ENCODE measurements around the gene FGG.

The FGG gene

DNA sequence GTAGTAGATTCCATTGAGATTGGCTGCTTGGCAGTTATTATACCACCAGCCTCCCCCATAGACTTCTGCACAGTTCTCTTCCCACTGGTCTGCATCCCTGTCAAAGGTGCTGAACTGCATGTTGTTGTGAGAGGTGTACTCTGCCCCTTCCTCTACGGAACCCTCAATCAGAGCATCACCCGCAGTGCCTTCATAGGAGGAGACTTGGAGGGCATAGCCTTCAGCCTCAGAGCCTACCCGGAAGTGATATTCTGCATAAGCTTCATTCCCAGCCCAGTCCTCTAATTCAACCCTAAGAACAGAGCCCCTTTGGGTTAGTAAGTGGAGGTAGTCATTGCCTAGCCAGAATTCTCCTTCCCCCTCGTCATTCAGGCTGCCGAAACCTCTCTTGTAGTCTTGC, 28.2 kb downstream of the FGG start:
- DNase-seq = no peak

GRCh38 chr4:154583677-154584076, 28.8 kb downstream of the FGG start:
- DNase-seq = no peak

DNA sequence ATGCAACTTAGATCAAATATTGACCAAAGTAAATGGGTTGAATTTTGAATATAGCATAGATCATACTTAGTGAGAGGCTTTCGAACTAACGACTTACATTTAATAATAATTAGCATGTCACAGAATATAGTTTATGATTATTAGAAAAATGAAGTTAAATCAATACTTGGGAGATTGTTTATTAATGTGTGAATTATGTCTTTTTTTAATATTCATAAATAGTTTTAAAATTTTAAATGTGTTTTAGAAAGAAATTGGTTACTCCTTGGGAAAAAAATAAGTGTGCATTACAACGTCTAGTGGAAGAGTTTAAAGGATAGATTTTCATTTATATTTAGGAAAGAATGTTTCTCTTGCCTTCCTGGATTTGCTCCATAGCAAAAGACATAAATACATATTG, 29.2 kb downstream of the FGG start:
- DNase-seq = no peak

- no peak for DNase-seq
These were observed 29.7 kb downstream of the FGG start for GRCh38 chr4:154582723-154583122.

GRCh38 chr4:154579927-154580326, 32.5 kb downstream of the FGG start:
- DNase-seq = no peak

- DNase-seq = no peak
These were observed 33.5 kb downstream of the FGG start for GRCh38 chr4:154578919-154579318.

DNA sequence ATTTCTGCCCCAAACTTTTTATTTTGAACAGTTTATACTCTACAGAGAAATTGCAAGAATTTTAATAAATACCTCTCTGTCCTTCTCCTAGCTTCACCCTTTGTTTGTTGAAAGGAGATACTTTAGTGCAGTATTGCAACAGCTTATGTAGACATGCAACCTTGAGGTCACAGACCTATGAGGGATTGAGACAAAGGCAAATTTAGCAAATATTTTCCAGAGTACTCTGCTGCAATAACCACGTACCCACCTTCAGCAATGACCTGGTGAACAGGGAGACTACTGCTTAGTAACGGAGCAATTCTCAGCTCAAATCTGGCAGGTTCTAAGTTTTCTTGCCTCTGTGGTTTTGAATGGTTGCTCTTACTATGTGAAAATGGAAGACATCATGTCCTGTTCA, 35.1 kb downstream of the FGG start:
- no peak for DNase-seq

DNA sequence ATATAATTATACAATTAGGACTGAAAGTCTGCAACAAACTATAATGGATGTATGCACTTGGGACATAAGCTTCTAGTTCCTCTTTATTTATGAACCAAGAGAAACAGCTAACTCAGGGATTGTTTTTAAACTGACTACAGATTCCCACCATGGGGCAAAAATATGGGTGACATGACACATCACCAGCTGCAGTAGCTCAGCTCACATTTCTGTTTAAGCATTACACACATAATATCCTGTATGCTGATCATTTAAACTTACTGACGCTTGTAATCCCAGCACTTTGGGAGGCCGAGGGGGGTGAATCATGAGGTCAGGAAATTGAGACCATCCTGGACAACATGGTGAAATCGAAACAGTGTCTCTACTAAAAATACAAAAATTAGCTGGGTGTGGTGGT, 38.1 kb downstream of the FGG start:
- no peak for DNase-seq

GRCh38 chr4:154573190-154573870, 39.1 kb downstream of the FGG start:
- DNase-seq = no peak

DNA sequence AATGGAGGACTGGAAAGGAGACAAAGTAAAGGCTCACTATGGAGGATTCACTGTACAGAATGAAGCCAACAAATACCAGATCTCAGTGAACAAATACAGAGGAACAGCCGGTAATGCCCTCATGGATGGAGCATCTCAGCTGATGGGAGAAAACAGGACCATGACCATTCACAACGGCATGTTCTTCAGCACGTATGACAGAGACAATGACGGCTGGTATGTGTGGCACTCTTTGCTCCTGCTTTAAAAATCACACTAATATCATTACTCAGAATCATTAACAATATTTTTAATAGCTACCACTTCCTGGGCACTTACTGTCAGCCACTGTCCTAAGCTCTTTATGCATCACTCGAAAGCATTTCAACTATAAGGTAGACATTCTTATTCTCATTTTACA, 42.9 kb downstream of the FGG start:
- DNase-seq = no peak

DNA sequence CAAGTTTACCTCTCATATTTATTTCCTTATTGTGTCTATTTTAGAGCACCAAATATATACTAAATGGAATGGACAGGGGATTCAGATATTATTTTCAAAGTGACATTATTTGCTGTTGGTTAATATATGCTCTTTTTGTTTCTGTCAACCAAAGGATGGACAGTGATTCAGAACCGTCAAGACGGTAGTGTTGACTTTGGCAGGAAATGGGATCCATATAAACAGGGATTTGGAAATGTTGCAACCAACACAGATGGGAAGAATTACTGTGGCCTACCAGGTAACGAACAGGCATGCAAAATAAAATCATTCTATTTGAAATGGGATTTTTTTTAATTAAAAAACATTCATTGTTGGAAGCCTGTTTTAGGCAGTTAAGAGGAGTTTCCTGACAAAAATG, 43.4 kb downstream of the FGG start:
- DNase-seq = no peak

DNA sequence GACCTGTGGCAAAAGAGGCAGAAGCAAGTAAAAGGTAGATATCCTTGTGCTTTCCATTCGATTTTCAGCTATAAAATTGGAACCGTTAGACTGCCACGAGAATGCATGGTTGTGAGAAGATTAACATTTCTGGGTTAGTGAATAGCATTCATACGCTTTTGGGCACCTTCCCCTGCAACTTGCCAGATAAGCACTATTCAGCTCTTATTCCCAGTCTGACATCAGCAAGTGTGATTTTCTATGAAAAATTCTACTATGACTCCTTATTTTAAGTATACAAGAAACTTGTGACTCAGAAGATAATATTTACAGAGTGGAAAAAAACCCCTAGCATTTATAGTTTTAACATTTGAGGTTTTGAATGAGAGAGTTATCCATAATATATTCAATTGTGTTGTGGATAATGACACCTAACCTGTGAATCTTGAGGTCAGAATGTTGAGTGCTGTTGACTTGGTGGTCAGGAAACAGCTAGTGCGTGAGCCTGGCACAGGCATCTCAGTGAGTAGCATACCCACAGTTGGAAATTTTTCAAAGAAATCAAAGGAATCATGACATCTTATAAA, 45.7 kb downstream of the FGG start:
- DNase-seq = no peak

- no peak for DNase-seq
These were observed 46.8 kb downstream of the FGG start for GRCh38 chr4:154565704-154566103.

- DNase-seq = no peak
These were observed 48.1 kb downstream of the FGG start for GRCh38 chr4:154564311-154564710.

DNA sequence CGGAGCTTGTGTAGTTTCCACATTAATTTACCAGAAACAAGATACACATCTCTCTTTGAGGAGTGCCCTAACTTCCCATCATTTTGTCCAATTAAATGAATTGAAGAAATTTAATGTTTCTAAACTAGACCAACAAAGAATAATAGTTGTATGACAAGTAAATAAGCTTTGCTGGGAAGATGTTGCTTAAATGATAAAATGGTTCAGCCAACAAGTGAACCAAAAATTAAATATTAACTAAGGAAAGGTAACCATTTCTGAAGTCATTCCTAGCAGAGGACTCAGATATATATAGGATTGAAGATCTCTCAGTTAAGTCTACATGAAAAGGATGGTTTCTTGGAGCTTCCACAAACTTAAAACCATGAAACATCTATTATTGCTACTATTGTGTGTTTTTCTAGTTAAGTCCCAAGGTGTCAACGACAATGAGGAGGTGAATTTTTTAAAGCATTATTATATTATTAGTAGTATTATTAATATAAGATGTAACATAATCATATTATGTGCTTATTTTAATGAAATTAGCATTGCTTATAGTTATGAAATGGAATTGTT, 49.7 kb downstream of the FGG start, which contains the start of gene FGB:
FGB (plus strand) TSS at position 315 of the 558 bp plus-strand sequence; CDS start at position 323, 8 bp downstream.
- no peak for DNase-seq

DNA sequence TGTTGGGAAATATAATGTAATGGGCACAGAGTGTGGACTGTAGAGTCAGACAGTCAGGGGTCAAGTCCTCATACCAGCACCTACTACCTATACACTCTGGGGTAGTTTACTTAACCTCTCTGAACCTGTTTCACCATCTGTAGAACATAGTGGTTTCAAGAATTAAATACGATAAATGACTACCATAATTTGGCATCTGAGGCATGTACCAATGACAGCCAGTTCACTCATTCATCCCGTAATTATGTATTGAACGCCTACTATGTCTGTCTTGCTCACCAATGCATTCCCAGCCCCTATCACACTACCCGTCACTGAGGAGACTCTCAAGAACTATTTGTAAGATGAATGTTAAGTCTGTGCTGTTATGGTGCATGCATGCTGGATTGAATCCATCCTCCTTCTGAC, 51.6 kb downstream of the FGG start:
- DNase-seq = no peak

- DNase-seq = no peak
These were observed 52.0 kb downstream of the FGG start for GRCh38 chr4:154560419-154560801.

DNA sequence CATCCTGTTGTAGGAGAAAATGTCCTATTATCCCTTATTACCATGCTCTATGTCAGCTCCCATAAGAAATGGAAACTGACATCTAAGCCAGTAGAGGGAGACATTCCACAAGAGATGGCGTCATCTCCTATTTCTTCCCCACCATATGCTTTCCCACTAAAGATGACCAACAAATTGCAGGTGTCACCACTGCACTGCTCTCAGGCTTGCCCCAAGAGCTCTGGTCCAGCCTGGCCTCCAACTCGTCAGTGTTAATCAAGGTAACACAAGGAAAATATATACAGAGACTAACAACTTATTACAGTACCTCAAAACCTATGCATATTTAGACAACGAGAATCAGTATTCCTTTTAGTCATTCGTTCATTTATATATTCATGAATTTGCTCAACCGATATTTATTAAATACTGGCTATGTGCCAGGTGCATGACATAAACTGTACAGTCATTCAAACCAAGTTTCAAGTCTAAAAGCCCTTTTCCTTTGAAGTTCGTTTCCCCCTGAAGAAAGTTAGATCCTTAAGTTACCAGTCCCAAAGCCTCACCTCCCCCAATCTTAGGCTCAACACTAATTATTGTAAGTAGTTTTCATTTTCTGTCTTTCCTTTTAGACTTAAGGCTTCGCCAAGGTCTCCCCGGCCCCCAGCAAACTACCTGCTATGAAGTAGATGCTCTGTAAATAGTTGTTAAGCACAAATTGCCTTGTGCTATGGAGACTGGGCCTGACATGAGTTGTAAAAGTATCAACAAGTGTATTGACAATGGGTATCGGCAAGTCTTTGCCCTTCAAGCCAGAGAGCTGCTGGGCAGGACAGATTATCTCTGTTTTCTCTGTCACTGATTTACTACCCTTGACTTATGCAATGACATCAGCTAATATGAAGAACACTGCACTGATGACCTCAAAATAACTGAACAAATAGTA, 52.7 kb downstream of the FGG start:
- peak; percentile 15 to 52 for DNase-seq

- no peak for DNase-seq
These were observed 53.3 kb downstream of the FGG start for GRCh38 chr4:154559141-154559493.

Data from inflammatory macrophage treated with lipopolysaccharide for 1 hour (primary cell).